Hematopoietic multipotent progenitor cell (in vitro differentiated cells): Measurements from ENCODE around the gene ANO2. TPM values are rescaled to one million over a fixed set of nuclear protein-coding genes. Genes with fewer than 3 reads are reported as not detected.

Experiments
- DNase-seq, 3 donors: peaks; one replicate each; pipeline ENCODE4 v3.0.0-alpha.2; 2011 to 2015; ENCODE audit warnings: low read depth in 2 of 3, low spot score in 2 of 3
- total RNA-seq: library from RNA; depleted of rRNA; stranded (reverse); fragments of >200 nt; gene quantifications from one replicate; pipeline ENCODE4 v1.2.3, GENCODE V29; 2012

The ANO2 gene
- total RNA-seq, 1 donor: 0.81 TPM

DNA sequence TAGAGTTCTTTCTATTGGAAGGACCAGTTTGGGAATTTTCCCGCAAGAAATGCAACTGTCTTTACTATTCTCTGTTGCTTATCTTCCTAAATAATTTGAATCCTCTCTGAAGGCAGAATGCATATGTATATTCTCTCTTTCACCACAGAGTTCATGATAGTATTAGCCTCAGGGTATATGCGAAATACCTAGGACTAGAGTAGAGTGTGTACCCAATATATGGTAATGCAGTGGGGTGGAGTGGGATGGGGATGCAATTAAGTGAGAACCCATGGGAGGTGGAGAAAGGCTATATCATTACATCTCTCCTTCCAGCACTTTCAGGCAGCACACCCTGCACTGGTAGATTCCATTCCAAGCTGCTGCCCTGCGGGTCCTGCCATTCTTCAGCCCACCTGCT, 207.3 kb downstream of the ANO2 start:
- DNase-seq: no peak

GRCh38 chr12:5736527-5736926, 208.5 kb downstream of the ANO2 start:
- DNase-seq: no peak

DNA sequence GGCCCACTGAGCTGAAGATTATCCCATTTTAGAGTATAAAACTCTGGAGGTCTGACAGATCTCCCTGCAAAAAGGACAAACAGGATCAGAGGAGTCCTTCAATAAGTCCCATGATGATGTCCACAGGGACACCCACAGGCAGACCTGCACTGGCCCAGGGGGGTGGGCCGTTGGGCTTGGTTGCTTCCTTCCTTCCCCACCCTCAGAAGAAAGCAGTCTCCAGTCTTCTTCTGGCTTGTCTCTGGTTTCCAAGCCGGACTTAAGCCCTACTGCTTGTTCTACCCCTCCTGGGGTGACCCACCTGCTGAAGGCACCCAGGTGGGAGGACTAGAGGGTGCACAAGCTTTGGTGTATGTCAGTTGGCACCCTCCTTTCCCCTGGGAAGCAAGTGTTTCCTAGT, 209.0 kb downstream of the ANO2 start:
- no peak for DNase-seq

DNA sequence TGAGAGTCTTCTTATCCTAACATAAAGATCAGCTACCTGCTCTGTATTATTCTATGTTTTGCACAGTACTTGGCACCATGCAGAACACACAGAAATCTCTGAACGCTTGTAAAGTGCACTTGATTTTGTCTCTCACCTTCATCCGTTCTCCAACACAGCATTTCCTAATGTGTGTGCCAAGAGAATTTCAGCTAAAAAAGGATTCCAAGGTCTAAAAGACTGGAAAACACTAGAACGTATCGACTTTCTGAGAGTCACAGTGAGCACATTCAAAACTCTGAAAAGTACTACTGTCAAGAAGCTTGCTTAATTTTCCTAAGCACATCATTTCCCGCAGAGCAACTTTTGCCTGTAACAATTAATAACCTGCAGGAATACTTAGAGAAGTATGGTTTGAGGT, 211.1 kb downstream of the ANO2 start:
- DNase-seq: no peak

DNA sequence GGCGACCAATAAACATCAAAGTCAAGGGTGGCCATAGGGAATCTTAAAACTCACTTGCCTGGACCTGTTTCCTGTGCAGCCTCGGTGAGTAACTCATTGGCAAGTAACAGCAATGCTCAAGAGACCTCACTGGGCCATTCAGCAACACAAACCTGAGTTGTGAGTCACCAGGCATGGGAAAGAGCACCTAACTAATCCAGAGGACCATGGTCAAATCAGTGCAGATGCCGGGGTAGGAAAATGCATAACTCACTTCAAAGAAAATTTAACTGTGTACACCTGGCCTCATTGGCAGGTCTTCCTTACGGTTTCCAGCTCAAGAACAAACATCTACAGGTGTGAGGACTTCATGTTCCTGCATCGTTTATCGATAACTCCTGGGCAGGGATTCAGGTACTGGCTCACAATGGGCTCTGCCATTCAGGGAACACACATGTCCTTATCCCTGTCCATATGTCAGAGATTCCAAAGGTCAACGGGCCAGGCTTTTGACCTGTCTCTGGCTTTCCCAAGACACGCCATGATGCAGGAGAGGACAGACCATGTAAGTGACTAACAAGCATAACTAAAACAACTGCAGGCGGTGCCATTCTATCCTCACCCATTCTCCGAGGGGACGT, 211.8 kb downstream of the ANO2 start:
- no peak for DNase-seq

GRCh38 chr12:5730962-5731361, 214.1 kb downstream of the ANO2 start:
- no peak for DNase-seq

GRCh38 chr12:5723711-5724252, 221.3 kb downstream of the ANO2 start:
- no peak for DNase-seq

DNA sequence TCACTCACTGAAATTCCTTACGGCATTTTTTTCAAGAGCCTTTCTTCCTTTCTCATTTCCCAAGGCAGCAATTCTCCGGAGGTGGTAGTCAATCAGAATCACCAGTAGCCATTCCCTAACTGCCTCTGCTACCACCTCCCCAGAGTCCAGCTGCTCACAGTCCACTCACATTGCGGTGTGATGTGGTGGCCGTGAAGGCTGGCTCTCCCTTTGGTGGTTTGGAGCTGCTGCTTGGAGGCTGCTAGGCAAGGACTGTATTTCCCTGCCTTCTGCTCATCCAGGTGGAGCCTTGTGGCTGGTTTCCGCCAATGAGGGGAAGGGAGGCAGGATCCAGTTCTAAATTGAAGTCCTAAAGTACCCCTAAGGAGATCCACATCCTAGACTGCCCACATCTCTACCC, 222.0 kb downstream of the ANO2 start:
- DNase-seq: no peak

DNA sequence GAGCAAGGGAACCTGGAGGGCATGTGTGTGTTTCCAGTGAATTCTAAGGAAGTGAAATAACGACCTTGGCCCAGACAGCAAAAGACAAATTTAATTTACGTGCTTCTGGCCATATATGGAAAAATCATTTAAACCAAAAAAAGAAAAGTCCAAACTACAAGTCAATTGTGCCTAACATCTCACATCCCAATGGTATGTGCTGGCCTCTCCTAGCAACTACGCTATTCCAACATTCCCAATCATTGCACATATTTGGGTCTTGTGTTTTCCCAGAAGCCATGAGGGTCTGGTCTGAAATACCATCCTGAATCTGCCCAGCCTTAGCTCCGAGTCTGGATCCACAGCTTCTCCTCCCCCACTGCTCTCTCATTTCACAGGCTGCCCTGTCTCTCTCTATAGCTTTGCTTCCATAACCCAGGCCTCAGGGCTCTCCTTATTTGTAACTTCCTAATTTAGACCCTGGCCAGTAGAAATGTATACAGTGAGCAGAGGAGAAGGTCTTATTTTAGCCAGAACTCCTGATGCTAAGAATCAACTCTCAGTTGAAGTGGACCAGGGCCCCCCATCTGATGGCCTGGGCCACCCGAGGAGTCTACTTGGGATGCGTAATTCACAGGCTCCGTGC, 224.6 kb downstream of the ANO2 start:
- no peak for DNase-seq

DNA sequence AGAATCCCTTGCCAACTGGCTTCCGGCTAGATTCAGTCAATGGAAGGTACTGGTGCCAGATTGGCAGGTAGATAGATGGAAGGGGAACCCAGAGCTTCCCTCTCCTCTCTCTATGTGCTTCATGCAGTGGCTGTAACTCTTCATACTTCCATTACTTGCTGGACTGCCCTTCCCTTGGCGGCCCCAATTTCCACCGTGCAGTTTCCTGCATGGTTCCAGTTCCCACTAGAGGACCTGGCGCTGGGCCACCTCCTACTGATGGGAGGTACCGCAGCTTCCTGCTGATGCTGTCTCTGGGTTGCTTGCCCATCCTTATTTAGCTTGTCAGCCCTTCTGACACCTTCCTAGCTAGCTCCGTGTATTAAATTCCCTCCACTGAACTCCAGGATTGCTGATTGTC, 226.4 kb downstream of the ANO2 start:
- DNase-seq: no peak

DNA sequence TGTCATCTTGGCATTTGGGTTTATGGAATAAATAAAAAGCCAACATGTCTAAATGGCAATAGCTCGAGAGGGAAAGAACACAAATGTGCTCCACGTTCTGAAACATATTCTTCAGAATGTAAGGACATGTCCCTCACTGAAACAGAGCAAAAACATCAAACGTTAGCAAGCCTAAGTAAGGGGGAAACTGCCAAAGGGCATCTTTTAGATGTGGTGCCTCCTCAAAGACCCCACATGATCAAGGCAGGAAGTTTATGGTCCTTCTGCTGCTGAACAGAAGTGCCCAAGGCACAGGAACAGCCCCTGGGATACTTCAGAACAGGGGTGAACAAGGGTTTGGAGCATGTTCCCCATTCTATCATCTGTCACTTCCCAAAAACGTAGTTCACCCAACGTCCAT, 227.0 kb downstream of the ANO2 start:
- no peak for DNase-seq

DNA sequence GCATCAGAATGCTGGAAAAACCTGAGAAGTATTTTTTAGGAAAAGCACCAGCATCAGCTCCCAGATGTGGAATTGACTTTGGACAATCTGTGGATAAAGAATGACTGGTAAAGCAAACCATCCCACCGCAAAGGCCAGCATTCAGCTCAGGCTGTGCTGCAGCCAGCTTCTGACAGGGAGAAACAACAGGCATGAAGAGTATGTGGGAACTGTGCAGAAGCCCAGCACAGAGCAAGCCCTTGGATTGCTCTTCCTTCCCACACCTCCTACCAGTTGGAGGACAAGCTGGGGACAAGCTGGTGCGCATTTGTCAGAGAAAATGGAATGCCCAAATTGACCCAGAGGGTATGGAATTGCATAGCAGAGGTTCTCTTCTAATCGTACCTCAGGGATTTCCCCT, 228.1 kb downstream of the ANO2 start:
- no peak for DNase-seq

- DNase-seq: no peak
Measured at GRCh38 chr12:5716201-5716600, 228.9 kb downstream of the ANO2 start.

- DNase-seq: no peak
Measured at GRCh38 chr12:5715021-5715420, 230.0 kb downstream of the ANO2 start.

- DNase-seq: no peak
Measured at GRCh38 chr12:5713599-5714081, 231.4 kb downstream of the ANO2 start.

GRCh38 chr12:5710260-5710878, 234.7 kb downstream of the ANO2 start:
- no peak for DNase-seq

DNA sequence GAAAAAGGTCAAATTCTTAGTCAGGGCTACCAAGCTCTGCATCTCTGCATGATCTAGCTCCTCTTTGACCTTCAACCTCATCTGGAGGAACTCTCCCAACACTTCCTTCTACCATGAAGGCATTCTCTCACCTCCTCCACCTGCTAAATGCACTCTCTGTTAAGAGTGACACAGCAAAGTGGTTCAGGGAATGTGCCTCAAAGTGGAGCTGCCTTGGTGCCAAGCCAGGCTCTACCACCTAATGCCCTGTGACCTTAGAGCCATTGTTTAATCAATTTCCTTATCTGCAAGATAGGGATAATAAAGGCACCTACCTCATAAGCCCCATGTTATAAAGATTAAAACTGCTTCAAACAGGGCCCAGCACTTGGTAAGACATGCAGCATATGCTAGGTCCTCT, 236.7 kb downstream of the ANO2 start:
- DNase-seq: no peak

DNA sequence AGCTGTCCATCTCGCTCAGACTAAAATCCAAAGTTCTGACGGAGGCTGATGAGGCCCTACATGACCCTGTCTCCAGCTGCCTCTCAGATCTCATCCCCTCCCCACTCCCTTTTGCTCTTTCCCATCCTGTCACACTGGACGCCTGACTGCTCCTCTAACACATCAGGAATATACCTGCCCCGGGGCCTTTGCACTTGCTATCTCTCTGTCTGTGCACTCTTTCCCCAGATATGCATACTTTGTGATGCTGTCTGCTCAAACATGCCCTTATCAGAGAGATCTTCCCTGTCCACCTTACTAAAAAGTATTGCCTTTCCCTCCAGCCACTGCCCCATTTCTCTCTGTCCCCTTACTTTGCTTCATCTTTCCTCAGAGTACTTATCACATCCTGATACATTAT, 238.8 kb downstream of the ANO2 start:
- no peak for DNase-seq

DNA sequence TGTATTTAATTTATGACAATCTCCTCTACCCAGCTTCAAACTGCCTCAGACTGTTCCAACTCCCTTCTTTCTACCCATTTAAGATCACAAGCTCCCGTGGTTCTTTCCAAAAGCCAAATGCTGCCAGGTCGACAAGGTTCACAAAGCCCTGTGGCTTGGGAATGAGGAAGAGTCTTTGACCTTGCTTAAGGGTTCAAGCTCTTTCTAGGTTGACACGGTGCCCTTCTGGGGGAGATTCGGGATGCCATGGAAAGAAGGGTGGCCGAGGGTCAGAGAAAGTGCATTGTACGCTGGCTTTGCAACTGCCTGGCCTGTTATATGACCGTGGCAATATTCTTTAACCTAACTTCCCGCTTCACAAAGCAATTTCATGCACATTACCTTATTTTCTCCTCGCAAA, 239.3 kb downstream of the ANO2 start:
- DNase-seq: no peak

GRCh38 chr12:5694759-5695409, 250.2 kb downstream of the ANO2 start:
- no peak for DNase-seq

GRCh38 chr12:5692850-5693249, 252.2 kb downstream of the ANO2 start:
- no peak for DNase-seq

GRCh38 chr12:5691943-5692342, 253.1 kb downstream of the ANO2 start:
- DNase-seq: no peak
